Activated T-helper 17 cell treated with anti-CD3 and anti-CD28 coated beads, Interleukin-2, amount 50 U/mL, for 72 hours (primary cell): ENCODE results near the gene PRKCE. TPM values are rescaled to one million over a fixed set of nuclear protein-coding genes. Genes with fewer than 3 reads are reported as not detected.

ENCODE experiments used
- ATAC-seq: fragments of 150-1000 bp; cut with Tn5 transposase; replicated peaks from 2 replicates; pipeline ENCODE4 v1.10.0; 2021; ENCODE audit warnings: mild to moderate bottlenecking, moderate library complexity
- H3K27ac Mint-ChIP-seq: one replicate; pipeline ENCODE4 v1.8.0; 2022; ENCODE audit warnings: mixed read lengths
- H3K27me3 Mint-ChIP-seq: one replicate; pipeline ENCODE4 v1.8.0; 2022; ENCODE audit warnings: mixed read lengths
- H3K36me3 Mint-ChIP-seq: one replicate; pipeline ENCODE4 v1.8.0; 2022; ENCODE audit warnings: low read depth, mild to moderate bottlenecking, mixed read lengths
- H3K4me1 Mint-ChIP-seq: one replicate; pipeline ENCODE4 v1.8.0; 2022; ENCODE audit warnings: mixed read lengths
- H3K4me3 Mint-ChIP-seq: one replicate; pipeline ENCODE4 v1.8.0; 2022; ENCODE audit warnings: mild to moderate bottlenecking, mixed read lengths
- H3K9me3 Mint-ChIP-seq: one replicate; pipeline ENCODE4 v1.8.0; 2022; ENCODE audit warnings: mixed read lengths
- total RNA-seq, 2 donors: library from RNA; stranded (reverse); gene quantifications; one replicate each; pipeline ENCODE4 v1.2.3, GENCODE V29; 2022

PRKCE gene
- total RNA-seq, 2 donors from 2014 or later: 15.9 to 16.6 TPM

DNA sequence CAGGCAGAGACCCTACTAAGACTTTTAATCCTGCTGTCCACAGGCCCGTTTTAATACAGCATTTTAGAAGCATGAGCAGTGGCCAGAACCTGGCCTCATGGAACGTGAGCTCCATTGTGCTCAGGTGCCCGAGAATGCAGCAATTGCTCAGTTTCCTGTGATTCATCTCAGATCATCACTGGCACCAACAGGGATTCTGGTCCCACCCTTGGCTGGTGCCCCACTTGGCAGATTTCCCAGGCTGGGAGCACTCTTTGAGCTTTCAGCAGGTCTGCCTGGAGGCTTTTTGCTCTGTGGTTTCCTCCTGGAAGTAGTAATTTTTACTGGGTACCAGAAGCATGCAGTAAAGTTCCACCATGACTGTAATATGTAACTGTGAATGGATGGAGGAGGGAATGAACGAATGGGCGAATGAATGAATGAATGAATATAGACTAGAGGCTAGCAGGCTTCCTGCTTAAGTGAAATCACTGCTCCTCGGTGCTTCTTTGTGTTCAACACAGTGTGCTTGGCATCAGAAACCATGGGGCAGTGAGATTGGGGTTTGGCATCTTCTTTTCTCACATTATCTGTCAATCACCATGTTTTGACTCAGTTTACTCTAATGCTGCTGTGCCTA is 312.9 kb downstream of the PRKCE start:
- Mint-ChIP-seq H3K27ac (no peak overlapping the region), H3K36me3 (no peaks in the 10 kb centered on the region), H3K27me3 (no peaks in the 10 kb centered on the region), H3K4me3 (no peak overlapping the region), H3K4me1 (peaks cover 4% of the 10 kb centered on the region), H3K9me3 (no peaks in the 10 kb centered on the region)
- ATAC-seq: no peak

DNA sequence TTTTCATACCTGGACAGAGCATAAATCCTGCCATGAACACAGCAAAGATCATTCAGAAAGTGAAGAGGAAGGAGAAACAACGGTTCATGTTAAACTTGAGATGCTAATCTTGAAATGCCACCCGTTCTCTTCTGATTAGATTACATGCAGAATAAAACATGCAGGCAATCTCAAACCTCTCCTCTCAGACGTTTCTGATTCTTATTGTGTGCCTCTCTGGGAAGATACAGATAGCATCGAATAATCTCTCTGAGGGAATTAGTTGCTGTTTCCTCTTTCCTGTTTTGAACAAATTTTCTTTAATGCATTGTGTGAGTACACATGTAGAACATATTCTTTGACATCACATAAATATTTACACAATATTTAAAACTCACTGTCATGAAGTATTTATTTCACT is 313.4 kb downstream of the PRKCE start:
- H3K36me3 Mint-ChIP-seq: no peaks in the 10 kb centered on the region
- no peaks in the 10 kb centered on the region for H3K9me3 Mint-ChIP-seq
- H3K27me3 Mint-ChIP-seq: no peaks in the 10 kb centered on the region
- H3K27ac Mint-ChIP-seq: no peak overlapping the region
- H3K4me3 Mint-ChIP-seq: no peak overlapping the region
- peaks cover 4% of the 10 kb centered on the region for H3K4me1 Mint-ChIP-seq
- no peak for ATAC-seq

DNA sequence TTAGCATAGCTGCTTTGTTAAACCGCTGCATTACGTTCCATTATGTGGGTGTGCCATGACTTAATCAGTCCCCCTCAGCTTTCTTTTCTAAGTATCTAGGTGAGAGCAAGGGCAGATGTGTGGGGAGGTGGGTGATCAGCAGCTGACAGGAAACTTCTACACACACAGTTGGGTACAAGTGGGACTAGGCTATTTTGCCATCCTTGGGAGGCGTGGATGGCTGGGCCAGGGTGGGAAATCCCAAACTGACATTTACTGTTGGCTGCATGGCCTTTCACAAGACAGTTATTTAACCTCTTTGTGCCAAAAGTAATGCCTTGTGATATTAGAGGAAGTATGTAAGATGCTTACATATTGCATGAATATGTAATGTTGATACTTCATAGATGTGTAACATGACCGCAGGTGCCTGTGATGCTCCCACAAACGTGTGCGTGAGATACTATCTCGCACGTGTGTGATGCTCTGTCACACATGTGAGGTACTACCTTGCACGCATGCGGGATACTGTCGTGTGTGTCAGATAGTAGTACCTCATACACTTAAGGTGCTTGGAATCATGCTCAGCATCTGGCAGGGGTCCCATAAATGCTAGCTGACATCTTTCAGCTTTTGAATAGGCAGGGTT is 314.5 kb downstream of the PRKCE start:
- Mint-ChIP-seq H3K4me1 (peaks cover 4% of the 10 kb centered on the region), H3K4me3 (no peak overlapping the region), H3K27me3 (no peaks in the 10 kb centered on the region), H3K27ac (no peak overlapping the region), H3K36me3 (no peaks in the 10 kb centered on the region), H3K9me3 (no peaks in the 10 kb centered on the region)
- ATAC-seq: no peak

DNA sequence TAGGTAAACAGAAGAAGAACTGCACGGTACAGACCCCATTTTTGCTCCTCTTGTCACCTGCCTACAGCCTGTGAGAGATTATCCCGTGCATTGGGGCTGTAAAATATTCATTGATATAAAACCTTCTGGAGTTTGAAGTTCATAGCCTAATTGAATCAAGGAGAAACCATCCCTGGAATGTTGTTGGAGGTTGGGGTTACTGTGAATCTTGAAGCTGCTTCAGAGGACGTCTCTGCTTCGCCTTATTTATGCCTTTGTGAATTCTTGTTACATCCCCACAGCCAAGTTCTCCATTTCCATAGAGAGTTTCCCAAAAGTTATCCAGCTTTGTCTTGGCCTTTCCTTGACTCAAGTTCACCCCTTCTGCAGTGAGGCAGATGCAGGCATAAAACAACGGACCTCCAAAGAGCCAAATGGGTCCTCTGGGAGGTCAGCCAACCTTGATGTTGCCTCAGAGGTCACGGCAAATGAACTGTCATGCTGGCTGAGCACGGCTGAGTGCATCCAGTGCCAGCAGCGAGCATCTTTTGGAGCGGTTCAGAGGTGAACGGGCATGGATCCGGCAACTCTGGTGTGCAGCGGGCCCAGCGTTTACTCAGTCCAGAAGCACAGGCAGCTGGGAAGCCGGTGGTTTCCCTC is 317.6 kb downstream of the PRKCE start:
- ATAC-seq: no peak
- peaks cover 4% of the 10 kb centered on the region for H3K4me1 Mint-ChIP-seq
- no peak overlapping the region for H3K4me3 Mint-ChIP-seq
- no peaks in the 10 kb centered on the region for H3K9me3 Mint-ChIP-seq
- no peaks in the 10 kb centered on the region for H3K36me3 Mint-ChIP-seq
- no peaks in the 10 kb centered on the region for H3K27me3 Mint-ChIP-seq
- no peak overlapping the region for H3K27ac Mint-ChIP-seq

DNA sequence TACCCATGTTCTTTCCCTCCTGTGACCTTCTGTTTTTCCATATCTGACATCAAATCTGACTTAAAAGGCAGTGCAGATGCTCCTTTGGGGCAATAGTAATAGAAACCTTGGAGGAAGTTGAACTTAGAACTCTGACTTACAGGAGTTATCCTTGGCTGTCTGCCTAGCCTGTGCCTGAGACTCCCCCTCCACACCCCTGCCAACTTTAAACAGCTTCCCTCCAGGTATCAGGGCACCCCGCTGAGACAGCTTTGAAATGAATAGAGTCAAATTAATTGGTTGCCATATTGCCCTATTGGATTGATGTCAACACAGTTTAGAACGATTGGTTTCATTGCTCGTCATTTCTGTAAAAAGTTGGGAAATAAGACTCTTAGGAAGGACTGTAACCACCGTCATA is 322.0 kb downstream of the PRKCE start:
- Mint-ChIP-seq H3K36me3 (no peaks in the 10 kb centered on the region), H3K4me1 (no peaks in the 10 kb centered on the region), H3K4me3 (no peak overlapping the region), H3K9me3 (no peaks in the 10 kb centered on the region), H3K27ac (no peak overlapping the region), H3K27me3 (no peaks in the 10 kb centered on the region)
- ATAC-seq: no peak

DNA sequence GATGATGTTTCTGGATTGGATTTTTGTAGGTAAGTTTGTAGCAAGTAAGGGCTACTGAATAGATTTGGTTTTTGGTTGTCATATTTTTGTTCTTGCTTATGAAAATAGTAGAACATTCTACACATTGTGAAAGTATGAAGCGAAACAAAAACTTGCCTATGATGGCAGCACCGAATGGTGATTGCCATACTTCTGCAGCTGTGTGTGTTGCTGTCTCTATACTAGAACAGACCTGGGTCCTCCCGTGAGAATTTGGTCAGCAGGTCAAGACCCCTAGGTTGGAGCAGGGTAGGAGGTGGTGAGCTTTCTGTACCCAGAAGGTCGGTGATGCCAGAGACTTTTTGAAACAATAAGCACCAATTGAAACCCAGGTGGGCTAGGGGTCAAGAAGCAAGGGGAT is 322.6 kb downstream of the PRKCE start:
- no peak overlapping the region for H3K4me3 Mint-ChIP-seq
- no peaks in the 10 kb centered on the region for H3K9me3 Mint-ChIP-seq
- H3K36me3 Mint-ChIP-seq: no peaks in the 10 kb centered on the region
- no peak for ATAC-seq
- H3K27ac Mint-ChIP-seq: no peak overlapping the region
- no peaks in the 10 kb centered on the region for H3K27me3 Mint-ChIP-seq
- no peaks in the 10 kb centered on the region for H3K4me1 Mint-ChIP-seq

DNA sequence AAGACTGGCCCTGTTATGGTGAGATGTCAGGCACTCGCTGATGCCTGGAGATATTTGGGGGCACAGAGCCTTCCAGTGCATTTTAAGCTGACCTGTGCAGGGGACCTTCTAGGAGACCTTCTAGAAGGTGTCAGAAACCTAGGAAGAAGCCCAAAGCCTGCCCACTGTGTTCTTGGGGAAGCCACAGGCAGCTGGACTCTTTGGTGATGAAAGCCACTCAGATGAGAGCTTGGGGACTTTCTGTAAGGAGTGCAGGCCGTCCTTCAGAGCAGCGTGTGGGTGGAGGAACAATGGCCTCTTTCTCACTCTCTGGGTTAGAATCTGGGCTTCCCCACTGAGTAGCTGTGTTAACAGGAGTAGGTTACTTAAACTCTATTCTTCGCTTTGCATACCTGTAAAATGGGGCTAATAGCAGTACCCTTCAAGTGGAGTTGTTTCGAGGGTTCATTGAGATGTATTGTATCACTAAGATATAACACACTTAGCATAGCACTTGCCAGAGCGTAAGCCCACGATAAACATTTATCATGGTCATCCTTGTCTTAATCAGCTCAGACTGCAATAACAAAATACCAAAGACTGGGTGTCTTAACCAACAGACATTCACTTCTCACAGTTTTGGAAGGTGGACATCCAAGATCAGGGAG is 323.4 kb downstream of the PRKCE start:
- no peaks in the 10 kb centered on the region for H3K9me3 Mint-ChIP-seq
- H3K4me3 Mint-ChIP-seq: no peak overlapping the region
- no peaks in the 10 kb centered on the region for H3K36me3 Mint-ChIP-seq
- no peak for ATAC-seq
- no peaks in the 10 kb centered on the region for H3K4me1 Mint-ChIP-seq
- H3K27ac Mint-ChIP-seq: no peak overlapping the region
- no peaks in the 10 kb centered on the region for H3K27me3 Mint-ChIP-seq

DNA sequence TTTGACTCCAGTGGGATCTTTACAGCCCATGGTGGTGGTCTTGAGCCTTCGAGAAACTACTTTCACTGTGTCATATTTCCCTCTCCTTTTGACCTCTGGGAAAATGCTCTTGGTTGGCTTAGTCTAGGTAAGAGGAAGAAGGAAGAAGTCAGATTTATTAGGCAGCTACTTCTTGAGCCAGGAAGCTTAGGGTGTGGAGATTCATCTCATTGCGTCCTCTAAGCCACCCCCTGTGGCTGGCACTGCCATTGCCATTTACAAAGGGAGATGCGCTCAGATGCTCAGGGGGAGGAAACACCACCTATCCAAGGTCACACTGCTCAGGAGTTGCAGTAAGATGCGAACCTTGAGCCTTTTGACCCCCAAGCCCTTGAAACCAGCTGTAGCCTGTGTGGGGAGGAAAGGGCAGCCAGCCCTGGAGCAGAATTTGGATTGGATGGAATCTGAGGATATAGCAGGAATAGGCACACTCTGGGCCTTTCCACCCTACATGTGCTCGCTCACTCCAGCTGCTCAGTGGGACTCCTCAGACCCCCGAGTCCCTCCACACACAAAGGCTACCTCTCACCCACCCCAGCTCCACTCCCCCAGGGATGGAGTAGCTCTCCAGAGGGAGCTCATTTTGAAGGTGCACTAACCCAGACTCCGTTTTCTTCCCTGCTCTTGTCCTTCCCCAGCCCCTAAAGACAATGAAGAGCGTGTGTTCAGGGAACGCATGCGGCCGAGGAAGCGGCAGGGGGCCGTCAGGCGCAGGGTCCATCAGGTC is 324.5 kb downstream of the PRKCE start:
- H3K27me3 Mint-ChIP-seq: no peaks in the 10 kb centered on the region
- no peak overlapping the region for H3K4me3 Mint-ChIP-seq
- H3K4me1 Mint-ChIP-seq: no peaks in the 10 kb centered on the region
- H3K27ac Mint-ChIP-seq: no peak overlapping the region
- no peaks in the 10 kb centered on the region for H3K9me3 Mint-ChIP-seq
- no peak for ATAC-seq
- H3K36me3 Mint-ChIP-seq: no peaks in the 10 kb centered on the region

DNA sequence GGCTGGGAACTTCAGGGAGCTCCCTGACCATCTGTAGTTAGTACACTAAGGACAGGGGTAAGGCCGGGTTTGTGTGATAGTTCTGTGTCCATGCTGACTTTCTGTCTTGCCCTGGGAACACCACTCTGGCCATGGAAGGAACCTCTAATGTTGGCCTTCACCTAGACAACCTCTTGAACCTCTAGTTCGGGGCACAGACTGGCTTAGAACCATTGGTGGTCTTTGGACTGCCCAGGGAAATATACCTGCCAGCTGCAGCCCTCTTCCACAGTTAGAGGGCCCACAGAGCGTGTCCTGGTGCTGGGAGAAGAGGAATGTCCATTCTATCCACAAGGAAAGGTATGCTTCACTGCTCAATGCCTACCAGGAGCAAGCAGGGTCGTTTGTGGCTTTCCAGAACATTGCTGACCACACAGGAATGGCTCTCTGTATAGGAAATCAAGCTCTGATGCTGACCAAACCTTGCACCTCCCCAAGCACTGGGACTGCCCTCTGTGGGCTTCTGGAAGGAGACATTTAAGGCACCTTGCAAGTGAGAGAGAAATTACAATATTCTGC is 326.9 kb downstream of the PRKCE start:
- Mint-ChIP-seq H3K9me3 (no peaks in the 10 kb centered on the region), H3K4me1 (no peaks in the 10 kb centered on the region), H3K27ac (no peak overlapping the region), H3K36me3 (no peaks in the 10 kb centered on the region), H3K27me3 (no peaks in the 10 kb centered on the region), H3K4me3 (no peak overlapping the region)
- no peak for ATAC-seq

DNA sequence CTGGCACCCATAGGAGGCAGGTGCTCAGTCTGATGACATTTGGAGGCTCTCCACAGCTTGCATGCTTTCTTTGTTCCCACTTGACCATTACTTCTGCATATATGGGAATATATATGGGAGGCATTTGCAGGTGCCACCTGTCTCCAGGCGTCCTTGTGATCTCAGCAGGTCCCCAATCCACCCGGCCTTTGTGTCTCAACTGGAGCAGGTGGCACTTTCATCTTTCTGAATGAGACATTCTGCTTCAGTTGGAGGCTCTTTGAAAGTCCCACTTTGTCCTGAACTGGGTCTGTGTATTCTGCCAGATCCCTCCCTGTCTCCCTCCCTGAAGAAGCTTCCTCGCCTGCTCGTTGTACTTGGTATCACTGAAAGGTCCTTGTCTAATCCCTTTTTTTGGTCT is 327.6 kb downstream of the PRKCE start:
- H3K4me1 Mint-ChIP-seq: no peaks in the 10 kb centered on the region
- no peaks in the 10 kb centered on the region for H3K9me3 Mint-ChIP-seq
- no peak overlapping the region for H3K4me3 Mint-ChIP-seq

DNA sequence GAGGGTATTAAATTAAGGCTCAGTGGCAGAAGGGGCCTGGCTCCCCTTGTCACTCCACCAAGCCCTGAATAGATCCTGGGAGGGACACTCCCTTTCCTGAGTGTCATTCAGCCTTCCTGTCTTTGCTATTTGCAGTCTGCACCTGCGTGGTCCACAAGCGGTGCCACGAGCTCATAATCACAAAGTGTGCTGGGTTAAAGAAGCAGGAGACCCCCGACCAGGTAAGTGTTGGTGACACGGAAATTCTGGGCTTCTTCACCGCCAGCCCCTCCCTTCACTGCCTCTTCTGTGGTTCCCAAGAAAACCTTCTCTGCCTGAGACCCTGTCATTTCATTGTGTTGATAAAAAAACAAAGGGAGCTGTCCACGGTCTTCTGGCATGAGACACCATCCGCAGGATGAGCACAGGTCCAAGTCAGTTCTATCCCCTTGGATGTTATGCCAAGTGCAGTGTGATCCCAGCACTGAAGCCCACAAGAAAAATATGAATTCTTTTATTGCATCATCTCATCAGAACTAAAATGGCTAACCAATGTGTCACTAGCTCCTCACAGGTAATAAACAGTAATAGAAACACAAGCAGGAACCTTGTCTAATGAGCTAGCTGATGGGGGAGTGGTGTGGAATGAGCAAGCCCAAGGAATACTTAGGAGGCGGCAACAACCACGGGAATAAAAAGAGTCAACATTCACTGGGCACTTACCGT is 328.8 kb downstream of the PRKCE start:
- Mint-ChIP-seq H3K4me3 (no peak overlapping the region), H3K9me3 (no peaks in the 10 kb centered on the region), H3K4me1 (no peaks in the 10 kb centered on the region), H3K27me3 (no peaks in the 10 kb centered on the region), H3K27ac (no peak overlapping the region), H3K36me3 (no peaks in the 10 kb centered on the region)
- no peak for ATAC-seq

More for the DNA sequence above, 327.6 kb downstream of the PRKCE start:
- no peak for ATAC-seq
- Mint-ChIP-seq H3K27ac (no peak overlapping the region), H3K36me3 (no peaks in the 10 kb centered on the region), H3K27me3 (no peaks in the 10 kb centered on the region)

DNA sequence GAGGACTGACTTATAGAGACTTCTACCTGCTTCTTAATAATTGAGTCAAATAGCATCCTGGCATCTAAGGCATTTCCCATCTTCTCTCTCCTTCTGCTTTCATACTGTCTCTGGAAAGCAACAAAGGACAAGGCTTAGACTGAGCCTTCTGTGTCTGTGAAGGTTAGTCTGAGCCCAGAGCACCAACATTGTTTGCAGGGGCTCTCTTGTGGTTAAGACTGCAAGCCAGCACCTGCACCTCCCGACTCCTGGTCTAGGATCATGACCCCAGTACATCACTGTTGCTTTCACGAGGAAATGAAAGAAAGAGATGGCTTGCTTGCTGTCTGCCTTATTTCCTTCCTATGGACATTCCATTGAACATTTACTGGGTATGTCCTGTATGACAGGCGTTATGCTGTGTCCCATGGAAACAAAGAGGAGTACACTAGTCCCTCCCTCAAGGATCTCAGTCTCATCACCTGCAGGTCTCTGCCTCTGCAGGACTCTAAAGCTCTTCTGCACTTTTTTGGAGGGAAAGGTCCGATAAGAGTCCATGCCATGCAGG is 330.0 kb downstream of the PRKCE start:
- H3K4me3 Mint-ChIP-seq: no peak overlapping the region
- no peaks in the 10 kb centered on the region for H3K27me3 Mint-ChIP-seq
- H3K4me1 Mint-ChIP-seq: no peaks in the 10 kb centered on the region
- H3K36me3 Mint-ChIP-seq: no peaks in the 10 kb centered on the region
- H3K27ac Mint-ChIP-seq: no peak overlapping the region
- no peak for ATAC-seq
- no peaks in the 10 kb centered on the region for H3K9me3 Mint-ChIP-seq

DNA sequence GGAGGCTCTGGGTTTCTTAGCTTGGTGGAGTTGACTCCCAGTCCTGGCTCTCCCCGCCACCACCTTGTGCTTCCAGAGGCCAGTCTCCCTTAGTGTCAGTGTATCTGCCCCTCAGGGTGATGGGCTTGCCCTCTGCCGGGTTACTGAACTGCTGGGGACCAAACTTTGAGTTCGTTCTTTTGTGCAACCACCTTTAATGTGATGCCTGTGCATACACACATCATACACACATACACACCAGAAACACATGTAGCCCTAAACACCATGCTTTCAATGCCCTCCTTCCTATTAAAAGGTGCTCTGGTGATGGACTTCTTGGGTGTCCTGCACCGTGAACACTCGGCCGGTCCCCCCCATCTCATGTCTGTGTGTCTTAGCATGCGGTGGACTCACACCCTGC is 330.6 kb downstream of the PRKCE start:
- Mint-ChIP-seq H3K27me3 (no peaks in the 10 kb centered on the region), H3K36me3 (no peaks in the 10 kb centered on the region), H3K4me1 (no peaks in the 10 kb centered on the region), H3K4me3 (no peak overlapping the region), H3K27ac (no peak overlapping the region), H3K9me3 (no peaks in the 10 kb centered on the region)
- no peak for ATAC-seq
